Measurements from ENCODE around the gene PITRM1.
A peak's percentile ranks its signal among the peaks of the same experiment; 100 is the strongest.

PITRM1 gene

DNA sequence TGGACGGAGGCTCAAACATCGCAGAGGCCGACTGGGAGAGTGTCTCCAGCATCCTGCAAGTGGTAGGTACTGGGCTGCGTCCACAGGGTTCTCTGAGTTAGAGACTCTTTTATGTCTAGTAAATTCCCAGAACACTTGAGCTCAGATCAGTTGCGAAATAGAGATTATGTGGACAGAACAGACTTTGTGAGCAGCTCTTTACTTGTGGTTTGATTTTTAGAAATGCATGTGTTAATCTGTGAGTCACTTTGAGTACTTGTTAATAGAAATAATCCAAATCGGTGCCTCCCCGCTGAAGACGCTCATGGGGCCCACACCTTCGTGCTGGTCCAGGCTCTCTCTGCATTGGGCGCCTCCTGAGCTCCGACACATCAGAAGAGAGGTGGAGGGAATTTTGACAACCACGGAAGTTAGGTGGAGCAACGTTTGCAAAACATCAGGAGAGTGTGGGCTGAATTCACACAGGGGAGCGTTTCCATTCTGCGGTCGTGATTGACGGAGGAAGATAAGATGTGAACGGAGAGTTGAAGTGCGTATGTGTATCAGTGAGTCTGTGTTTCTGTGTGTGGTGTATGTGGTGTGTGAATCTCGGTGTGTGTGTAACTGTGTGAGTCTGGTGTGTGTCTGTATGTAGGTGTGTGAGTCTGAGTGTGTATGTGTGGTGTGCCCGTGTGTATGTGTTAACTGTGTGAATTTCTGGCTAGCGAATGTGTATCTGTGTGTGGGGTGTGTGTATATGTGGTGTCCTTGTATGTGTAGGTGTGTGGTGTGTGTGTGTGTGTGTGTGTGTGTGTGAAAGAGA lies 73.1 kb downstream of the PITRM1 start:
- DNase-seq, result no peak

DNA sequence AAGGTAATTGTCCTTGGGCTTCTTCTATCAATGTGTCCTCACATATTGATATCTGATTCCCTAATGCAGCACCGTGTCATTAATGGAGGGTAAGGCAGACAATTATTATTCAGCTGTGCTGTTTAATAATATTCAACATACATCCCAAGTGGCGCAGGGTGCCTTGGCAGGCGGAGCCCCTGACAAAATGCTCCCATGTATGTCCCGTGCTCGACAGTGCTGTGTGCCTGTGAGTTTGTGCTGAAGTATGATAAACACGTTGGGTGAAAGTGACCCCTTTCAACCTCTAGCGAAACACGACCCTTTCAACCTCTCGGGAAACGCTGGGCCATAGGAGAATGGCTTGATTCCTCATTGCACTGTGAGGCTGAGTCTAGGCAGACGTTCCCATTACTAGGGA lies 73.9 kb downstream of the PITRM1 start:
- no peak for DNase-seq

DNA sequence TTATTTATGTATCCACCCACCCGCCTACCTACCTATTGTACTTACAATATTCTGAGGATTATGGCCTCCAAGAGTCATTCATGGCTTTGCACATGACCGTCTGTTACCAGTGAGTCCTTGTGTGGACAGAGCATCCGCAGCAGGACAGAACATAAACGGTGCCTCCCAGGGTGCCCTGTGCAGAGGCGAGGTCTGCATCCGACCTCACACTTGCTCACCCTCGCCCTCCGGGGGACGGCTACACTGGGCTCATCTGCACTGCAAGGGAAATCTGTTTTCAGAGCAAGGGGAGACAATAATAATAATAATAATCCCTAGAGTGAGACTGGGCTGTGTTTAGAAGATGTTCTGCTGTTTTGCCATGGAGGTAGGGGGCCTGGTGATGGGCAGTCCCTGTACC lies 75.4 kb downstream of the PITRM1 start:
- no peak for DNase-seq

DNA sequence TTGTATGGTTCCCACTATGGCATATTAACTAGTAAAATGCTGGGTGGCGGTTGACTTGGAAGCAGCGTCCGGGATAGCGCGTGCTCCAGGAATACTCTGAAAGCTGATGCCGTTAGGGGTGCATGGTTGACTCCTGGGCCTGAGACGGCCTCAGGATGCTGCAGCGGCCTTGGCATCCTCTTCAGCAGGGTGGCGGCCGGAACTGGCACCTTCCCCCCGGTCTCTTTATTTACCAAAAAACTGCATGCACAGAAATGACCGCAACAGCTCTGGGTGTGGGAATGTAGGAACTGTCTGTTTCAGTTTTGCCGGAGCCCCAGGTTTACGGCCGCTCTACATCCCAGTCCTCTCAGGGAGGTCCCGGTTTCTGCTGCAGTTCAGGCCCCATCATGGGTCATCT lies 76.4 kb downstream of the PITRM1 start:
- DNase-seq, result no peak

DNA sequence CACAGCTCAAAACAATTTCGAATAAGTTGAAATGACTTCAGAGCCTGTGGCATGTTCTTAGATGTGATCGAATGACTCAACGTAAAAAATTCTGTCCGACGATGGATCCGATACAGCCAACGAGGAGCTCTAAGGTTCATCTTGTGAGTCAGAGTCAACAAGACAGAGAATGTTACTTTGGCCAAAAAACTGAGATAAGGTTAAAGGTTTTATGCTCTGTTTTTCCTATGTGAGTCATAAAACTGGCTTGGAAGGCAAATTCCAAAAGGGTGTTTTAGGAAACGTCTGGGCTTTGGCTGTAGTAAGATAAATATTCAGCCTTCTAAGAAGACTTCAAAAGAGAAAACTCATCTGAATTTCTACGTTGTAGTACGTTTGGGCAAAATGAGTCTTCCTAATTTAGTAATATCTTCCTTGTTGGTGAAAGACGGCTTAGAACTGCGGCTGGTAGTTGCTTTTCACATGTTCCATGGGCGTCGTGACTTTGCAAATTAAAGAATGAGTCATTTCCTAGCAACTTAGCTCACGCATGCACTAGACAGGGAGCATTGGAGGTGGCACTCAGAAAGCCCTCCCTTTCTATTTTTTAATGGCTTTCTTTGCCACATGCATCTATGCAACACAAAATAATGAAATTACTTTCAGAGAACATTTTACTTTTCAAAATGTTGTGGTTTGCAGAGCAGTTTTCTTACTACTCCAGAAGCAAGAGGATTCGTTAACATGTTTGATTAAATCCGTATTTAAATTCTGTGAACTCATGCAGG lies 77.0 kb downstream of the PITRM1 start:
- peak; percentile 86 to 93 for DNase-seq

DNA sequence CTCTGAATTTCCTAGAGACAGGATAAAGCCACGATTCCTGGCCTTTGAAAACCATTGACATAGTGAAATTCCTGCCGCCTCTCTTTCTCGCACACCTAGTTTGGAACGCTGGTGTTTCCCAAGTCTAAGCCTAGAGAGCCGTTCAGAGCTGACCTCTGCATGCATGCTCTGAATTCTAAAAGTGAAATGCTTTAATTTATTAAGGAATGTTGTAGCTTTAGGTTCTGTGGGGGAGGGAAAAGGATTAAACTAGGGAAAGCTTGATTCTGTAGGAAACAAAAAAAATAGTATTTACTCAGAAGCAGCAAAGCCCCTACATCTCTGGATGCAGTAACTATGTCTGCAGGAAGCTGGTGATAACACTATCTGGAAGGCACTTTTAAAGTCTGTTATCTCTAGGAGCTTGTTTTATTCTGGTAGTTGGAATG lies 78.0 kb downstream of the PITRM1 start:
- no peak for DNase-seq

DNA sequence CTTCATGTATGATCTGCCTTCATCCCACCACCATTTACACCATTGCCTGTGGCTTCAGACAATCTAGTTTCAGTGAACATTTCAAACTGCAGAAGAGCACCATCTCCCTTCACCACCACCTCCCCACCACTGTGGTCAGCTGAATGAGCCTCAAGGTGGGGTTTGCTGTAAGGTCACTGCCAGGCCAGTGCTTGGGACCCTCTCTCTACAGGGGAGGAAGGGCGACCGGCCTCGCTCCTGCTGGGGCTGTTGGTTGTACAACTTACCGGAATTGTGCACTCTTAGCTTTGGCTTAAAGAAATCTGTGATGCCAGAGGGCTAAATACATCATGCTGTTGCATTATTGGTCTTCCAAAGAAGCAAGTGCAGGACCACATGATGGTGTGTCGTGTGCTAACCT lies 78.6 kb downstream of the PITRM1 start:
- no peak for DNase-seq

DNA sequence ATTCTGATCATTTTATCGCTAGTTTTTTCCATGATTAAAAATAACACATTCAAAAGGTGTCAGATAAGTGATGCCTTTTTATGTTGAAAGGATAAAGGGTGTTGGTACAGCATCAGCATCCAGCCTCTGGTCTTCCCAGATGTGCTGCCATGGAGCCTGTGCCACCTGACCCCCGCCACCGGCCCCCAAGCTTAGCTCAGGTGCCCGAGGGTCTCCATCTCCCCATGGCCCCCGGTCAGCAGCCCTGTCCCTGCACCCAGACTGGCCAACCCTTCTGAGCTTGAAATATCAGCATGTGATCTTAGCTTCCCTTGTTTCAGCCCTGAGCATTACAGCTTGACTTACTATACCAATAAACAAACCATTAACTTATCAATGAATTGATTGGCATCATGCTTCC lies 80.7 kb downstream of the PITRM1 start:
- no peak for DNase-seq

DNA sequence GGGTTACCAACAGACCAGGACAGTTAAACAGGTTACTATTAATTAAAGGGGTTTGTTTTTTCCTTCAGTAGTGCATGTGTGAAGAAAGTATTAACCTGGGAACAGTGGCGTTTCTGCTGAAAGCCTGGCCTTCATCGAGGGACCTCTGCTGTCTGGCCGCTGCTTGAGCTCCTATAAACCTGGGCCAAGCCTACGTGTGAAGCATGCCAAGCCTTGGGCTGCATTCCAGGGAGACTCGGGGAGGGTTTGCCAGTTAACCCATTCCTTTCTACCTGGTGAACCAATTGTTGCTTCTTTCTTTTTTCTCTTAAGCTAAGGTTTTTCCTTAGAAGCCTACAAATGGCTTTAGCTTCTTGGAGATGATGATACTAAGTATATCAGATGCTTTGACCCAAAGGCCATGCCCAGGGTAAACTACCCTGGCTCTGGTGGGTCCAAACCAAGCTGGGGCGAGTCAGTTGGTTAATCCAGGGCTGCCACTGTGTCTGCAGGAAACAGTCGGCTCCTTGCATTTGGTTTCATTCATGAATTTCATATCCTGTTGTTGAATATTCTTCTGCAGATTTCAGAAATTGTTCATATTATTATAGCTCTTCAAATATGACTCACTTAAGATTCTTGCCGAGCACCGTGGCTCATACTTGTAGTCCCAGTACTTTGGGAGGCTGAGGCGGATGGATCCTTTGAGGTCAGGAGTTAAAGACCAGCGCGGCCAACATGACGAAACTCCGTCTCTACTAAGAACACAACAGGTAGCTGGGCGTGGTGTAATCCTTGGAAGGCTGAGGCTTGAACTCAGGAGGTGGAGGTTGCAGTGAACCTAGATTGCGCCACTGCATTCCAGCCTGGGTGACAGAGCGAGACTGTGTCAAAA lies 81.4 kb downstream of the PITRM1 start:
- DNase-seq, result peak in 1 of 2 experiments; percentile 41

DNA sequence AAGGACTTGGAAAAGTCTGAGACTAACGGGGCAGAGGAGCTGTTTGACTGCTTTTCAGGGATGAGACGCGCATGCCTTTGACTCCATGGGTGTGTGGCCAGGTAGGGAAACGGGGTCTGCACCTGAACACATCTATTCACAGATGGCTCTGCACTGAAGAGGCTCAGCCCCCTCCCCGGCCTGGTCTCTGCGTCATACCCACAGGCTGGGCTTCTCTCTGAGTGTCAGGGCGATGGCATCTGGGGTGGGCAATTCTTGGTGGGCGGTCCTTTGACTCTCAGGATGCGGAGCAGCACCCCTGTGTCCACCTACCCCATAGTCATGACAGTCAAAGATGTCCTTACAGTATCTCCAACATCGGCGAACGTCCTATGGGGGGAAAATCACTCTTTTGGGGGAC lies 82.2 kb downstream of the PITRM1 start:
- DNase-seq, result no peak

All from SW 1271 (cell line).